ENCODE results near the gene SLC1A1.

DNA sequence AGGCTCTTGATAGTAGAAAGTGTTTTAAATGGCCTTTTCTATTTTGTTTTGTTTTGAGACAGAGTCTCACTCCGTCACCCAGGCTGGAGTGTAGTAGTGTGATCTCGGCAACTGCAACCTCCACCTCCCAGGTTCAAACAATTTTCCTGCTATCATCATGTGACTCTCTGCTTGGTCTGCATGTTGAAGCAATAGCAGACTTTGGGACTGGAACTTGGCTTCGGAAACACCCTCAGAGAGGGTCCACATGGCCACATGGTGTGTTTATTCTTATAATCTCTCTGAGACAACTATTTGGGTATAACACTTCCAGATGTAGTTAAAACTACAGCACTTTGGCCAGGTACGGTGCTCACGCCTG, 10.9 kb downstream of the SLC1A1 start:
- TF ChIP-seq, protein P1, sequence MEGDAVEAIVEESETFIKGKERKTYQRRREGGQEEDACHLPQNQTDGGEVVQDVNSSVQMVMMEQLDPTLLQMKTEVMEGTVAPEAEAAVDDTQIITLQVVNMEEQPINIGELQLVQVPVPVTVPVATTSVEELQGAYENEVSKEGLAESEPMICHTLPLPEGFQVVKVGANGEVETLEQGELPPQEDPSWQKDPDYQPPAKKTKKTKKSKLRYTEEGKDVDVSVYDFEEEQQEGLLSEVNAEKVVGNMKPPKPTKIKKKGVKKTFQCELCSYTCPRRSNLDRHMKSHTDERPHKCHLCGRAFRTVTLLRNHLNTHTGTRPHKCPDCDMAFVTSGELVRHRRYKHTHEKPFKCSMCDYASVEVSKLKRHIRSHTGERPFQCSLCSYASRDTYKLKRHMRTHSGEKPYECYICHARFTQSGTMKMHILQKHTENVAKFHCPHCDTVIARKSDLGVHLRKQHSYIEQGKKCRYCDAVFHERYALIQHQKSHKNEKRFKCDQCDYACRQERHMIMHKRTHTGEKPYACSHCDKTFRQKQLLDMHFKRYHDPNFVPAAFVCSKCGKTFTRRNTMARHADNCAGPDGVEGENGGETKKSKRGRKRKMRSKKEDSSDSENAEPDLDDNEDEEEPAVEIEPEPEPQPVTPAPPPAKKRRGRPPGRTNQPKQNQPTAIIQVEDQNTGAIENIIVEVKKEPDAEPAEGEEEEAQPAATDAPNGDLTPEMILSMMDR (conservative IDR thresholded peaks at IDR 0.05) = no peak
- TF ChIP-seq EZH2 (IDR thresholded peaks at IDR 0.05; ENCODE audit: low read depth) = no peak
